H1 (cell line): ENCODE results near the gene CACNB4.

Experiments
- CEBPB ChIP-seq: IDR thresholded peaks from 2 replicates; pipeline ENCODE4 v1.6.1; 2012; ENCODE audit warnings: low read depth, low read length
- CHD2 ChIP-seq: IDR thresholded peaks from 2 replicates; pipeline ENCODE4 v1.6.1; 2012; ENCODE audit warnings: low read length, improper control_type of control experiment
- CTBP2 ChIP-seq: IDR thresholded peaks from 2 replicates; pipeline ENCODE4 v1.7.0; 2011; ENCODE audit warnings: borderline replicate concordance, mild to moderate bottlenecking, moderate library complexity, mixed read lengths, low read length; ENCODE audit not compliant: insufficient read depth, insufficient read length
- EGR1 ChIP-seq: IDR thresholded peaks from 2 replicates; pipeline ENCODE4 v1.6.1; 2011; ENCODE audit warnings: low read depth, low read length, borderline replicate concordance
- KDM5A ChIP-seq: fragments of 200-600 bp; IDR thresholded peaks from 2 replicates; pipeline ENCODE4 v1.7.1; 2012; ENCODE audit warnings: mild to moderate bottlenecking, low read length, inconsistent platforms, mixed read lengths
- POLR2A ChIP-seq, 2 experiments: IDR thresholded peaks; 1 replicate in 1 of 2; 2 replicates in 1 of 2; pipeline ENCODE4 v1.6.1; 2011; ENCODE audit warnings: low read depth in 2 of 2, low read length in 2 of 2, mild to moderate bottlenecking in 2 of 2; ENCODE audit errors: control extremely low read depth in 1 of 2
- POLR2AphosphoS5 ChIP-seq: IDR thresholded peaks from 2 replicates; pipeline ENCODE4 v1.6.1; 2011; ENCODE audit warnings: low read depth, low read length
- SUZ12 ChIP-seq: fragments of 200-600 bp; sonication (generic); IDR thresholded peaks from 2 replicates; pipeline ENCODE4 v1.6.1; 2012; ENCODE audit warnings: mild to moderate bottlenecking, inconsistent platforms, low read length, moderate library complexity, mixed read lengths
- TBP ChIP-seq: IDR thresholded peaks from 2 replicates; pipeline ENCODE4 v1.6.1; 2011; ENCODE audit warnings: low read depth, low read length, improper control_type of control experiment
- TEAD4 ChIP-seq: IDR thresholded peaks from 2 replicates; pipeline ENCODE4 v1.6.1; 2012; ENCODE audit warnings: low read depth, low read length, inconsistent platforms, mixed read lengths
- ZNF274 ChIP-seq: IDR thresholded peaks from 2 replicates; pipeline ENCODE4 v1.7.0; 2012; ENCODE audit warnings: low read length, borderline replicate concordance; ENCODE audit errors: extremely low read depth
- TF ChIP-seq, protein P1 (sequence below), 3 experiments: IDR thresholded peaks; 1 replicate in 2 of 3; 2 replicates in 1 of 3; pipeline versions ENCODE4 v1.5.1 to v1.6.1; 2011; ENCODE audit warnings: low read length in 3 of 3, mild to moderate bottlenecking in 3 of 3, inconsistent platforms in 2 of 3, low read depth in 1 of 3, moderate library complexity in 1 of 3; ENCODE audit not compliant: insufficient read depth in 1 of 3; ENCODE audit errors: control extremely low read depth in 1 of 3
- TF ChIP-seq, protein P2 (sequence below): IDR thresholded peaks from 2 replicates; pipeline ENCODE4 v1.6.1; 2012; ENCODE audit warnings: low read length, inconsistent platforms
- TF ChIP-seq, protein P3 (sequence below): IDR thresholded peaks from 2 replicates; pipeline ENCODE4 v1.6.1; 2011; ENCODE audit warnings: low read length, improper control_type of control experiment

- TF ChIP-seq POLR2A (IDR thresholded peaks at IDR 0.05; ENCODE audit: control extremely low read depth in 1 of 2, low read depth in 2 of 2, low read length in 2 of 2), result no peak
- TF ChIP-seq, protein P1, sequence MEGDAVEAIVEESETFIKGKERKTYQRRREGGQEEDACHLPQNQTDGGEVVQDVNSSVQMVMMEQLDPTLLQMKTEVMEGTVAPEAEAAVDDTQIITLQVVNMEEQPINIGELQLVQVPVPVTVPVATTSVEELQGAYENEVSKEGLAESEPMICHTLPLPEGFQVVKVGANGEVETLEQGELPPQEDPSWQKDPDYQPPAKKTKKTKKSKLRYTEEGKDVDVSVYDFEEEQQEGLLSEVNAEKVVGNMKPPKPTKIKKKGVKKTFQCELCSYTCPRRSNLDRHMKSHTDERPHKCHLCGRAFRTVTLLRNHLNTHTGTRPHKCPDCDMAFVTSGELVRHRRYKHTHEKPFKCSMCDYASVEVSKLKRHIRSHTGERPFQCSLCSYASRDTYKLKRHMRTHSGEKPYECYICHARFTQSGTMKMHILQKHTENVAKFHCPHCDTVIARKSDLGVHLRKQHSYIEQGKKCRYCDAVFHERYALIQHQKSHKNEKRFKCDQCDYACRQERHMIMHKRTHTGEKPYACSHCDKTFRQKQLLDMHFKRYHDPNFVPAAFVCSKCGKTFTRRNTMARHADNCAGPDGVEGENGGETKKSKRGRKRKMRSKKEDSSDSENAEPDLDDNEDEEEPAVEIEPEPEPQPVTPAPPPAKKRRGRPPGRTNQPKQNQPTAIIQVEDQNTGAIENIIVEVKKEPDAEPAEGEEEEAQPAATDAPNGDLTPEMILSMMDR (IDR thresholded peaks at IDR 0.05; ENCODE audit: control extremely low read depth in 1 of 3, insufficient read depth in 1 of 3, low read depth in 1 of 3, low read length in 3 of 3), result no peak
- no peak for TF ChIP-seq CHD2
- TF ChIP-seq, protein P2, sequence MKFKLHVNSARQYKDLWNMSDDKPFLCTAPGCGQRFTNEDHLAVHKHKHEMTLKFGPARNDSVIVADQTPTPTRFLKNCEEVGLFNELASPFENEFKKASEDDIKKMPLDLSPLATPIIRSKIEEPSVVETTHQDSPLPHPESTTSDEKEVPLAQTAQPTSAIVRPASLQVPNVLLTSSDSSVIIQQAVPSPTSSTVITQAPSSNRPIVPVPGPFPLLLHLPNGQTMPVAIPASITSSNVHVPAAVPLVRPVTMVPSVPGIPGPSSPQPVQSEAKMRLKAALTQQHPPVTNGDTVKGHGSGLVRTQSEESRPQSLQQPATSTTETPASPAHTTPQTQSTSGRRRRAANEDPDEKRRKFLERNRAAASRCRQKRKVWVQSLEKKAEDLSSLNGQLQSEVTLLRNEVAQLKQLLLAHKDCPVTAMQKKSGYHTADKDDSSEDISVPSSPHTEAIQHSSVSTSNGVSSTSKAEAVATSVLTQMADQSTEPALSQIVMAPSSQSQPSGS, result no peak
- no peak for TF ChIP-seq CTBP2
- no peak for TF ChIP-seq TEAD4
- no peak for TF ChIP-seq TBP
- TF ChIP-seq KDM5A, result no peak
- no peak for TF ChIP-seq POLR2AphosphoS5
- no peak for TF ChIP-seq ZNF274
- TF ChIP-seq, protein P3, sequence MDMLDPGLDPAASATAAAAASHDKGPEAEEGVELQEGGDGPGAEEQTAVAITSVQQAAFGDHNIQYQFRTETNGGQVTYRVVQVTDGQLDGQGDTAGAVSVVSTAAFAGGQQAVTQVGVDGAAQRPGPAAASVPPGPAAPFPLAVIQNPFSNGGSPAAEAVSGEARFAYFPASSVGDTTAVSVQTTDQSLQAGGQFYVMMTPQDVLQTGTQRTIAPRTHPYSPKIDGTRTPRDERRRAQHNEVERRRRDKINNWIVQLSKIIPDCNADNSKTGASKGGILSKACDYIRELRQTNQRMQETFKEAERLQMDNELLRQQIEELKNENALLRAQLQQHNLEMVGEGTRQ, result no peak
- TF ChIP-seq EGR1, result no peak
- TF ChIP-seq SUZ12, result no peak
- no peak for TF ChIP-seq CEBPB
These were observed 255.2 kb downstream of the CACNB4 start for GRCh38 chr2:151843691-151844061.
